ENCODE results near the gene EBLN2. TPM values are rescaled to one million over a fixed set of nuclear protein-coding genes. Genes with fewer than 3 reads are reported as not detected.
A peak's percentile ranks its signal among the peaks of the same experiment; 100 is the strongest.

The EBLN2 gene
- polyA plus RNA-seq, 3 donors: 2.7 to 8.1 (median 3.6) TPM

DNA sequence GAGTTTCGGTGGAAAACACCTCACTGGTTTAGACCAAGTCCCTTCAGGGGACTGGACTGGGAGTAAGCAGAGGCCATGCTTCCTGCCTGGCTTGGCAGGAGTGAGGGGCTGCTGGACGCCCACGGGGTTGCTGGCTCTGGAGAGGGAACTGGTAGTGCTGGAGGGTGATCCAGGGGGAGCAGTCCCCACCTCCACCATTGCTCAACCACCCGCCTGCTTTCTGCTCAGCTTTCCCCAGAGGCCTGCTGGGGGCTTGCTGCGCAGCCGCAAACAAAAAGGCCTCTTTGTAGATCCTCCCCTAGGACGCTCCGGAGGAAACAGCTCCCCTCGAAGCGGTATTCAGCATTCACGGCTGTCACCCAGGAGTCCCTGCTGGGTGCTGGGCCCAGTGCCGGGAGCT lies 33.5 kb downstream of the EBLN2 start:
- DNase-seq (ENCODE audit: extremely low read depth in 1 of 11, low read depth in 9 of 11, low spot score in 4 of 11): no peak

DNA sequence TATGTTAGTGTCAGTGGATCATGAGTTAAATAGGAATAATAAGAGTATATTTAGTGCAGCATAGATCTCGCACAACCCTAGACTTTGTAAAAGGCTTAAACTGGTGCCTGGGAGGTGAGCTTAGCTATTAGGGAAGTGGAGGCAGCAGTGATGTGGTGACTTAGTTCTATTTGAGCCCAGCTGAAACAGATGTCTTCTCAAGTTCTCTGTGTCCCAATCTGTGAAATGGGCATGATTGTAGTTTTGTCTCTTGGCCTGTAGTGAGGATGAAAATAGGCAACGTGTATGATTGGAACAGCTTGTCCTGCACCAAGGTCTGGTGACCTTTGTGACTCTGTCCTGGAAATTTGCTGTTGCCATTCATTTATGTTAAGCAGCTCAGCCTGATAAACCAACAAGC lies 34.7 kb downstream of the EBLN2 start:
- no peak for DNase-seq (ENCODE audit: extremely low read depth in 1 of 11, low read depth in 9 of 11, low spot score in 4 of 11)

DNA sequence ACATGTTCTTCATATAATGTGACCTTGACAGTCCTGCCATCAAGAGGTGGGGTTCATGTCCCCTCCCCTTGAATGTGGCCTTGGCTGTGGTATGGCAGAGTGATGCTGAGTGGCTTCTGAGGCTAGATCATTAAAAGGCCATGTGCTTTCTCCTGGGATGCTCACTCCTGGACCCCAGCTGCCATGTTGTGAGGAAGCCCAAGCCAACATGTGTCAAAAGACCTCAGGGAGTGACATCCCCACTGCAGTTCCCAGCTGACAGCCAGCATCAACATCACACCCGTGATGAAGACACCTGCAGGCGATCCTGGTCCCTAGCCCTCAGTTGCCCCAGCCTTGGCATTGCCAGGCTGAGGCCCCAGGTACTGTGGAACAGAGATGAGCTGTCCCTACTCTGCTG lies 36.6 kb downstream of the EBLN2 start:
- no peak for DNase-seq (ENCODE audit: extremely low read depth in 1 of 11, low read depth in 9 of 11, low spot score in 4 of 11)

DNA sequence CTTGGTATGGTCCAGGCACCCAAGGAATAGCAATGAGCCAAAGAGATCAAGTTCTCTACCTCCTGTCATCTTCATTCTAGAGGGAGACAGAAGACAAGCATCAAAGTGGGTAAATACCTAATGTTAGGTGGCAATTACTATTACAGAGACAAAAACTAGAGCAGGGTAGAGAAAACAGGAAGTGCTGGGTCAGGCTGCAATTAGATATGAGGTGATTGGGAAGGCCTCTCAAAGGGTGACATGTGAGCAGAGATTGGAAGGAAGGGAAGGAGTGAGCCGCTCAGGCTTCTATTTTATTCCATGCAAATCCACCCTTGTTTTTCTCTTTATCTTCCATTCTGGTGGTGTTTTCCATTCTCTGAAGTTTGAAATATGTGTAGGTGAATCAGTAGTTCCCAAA lies 37.4 kb downstream of the EBLN2 start:
- DNase-seq (ENCODE audit: extremely low read depth in 1 of 11, low read depth in 9 of 11, low spot score in 4 of 11): no peak

DNA sequence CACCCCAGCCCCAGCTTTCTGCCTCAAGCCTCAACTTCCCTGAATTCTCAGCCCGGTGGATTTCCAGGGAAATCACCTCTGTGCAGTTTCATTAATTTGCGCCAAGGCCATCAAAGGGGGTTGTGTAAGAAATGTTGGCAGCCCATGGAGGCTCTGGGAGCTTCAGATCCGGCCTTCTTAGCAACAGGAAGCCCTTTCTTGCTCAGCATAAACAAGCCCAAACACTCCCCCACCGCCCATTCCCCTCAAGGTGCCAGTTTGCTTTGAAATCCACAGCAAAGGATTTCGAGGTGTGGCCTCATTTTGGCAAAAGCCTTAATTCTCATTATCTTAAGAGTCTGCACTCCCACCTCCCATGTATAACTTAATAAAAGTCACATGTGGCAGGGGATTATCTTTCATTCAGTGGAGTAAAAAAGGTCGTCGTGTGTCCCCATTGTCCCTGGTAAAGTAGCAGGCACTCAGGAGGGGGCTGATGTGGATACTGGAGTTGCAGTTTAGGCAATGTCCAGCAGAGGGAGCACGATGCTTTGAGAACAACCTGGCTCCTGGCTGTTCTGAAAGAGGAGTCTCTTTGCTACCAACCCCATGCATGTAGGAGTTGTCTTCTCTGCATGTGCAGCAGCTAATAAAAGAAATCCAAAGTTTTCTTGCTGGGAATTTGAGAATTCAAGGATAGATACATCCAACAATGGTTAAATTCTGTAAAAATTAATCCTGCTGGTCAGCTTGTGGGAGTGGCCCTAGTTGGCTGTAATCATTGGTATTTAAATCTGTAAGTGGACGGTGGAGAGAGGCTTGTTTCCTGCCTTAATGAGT lies 39.5 kb downstream of the EBLN2 start:
- peak; percentile 67 to 89 (median 85) for DNase-seq (ENCODE audit: extremely low read depth in 1 of 11, low read depth in 9 of 11, low spot score in 4 of 11)

DNA sequence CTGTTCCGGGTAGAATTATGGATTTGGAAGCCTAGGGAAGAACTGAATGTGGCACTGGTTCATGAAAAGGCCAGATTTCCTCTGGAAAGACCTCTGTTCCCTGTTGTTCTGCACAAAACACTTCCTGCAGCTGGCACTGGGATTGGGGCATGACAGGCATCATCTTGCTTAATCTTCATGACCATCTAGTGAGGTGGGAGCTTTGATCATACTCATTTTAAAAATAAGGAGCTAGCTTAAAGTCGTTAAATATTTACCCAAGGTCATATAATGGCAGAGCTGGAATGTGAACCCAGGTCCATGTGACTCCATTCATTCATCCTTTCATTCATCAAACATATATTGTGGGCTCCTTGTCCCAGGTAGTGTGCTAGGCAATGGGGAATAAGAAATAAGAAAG lies 40.4 kb downstream of the EBLN2 start:
- DNase-seq (ENCODE audit: extremely low read depth in 1 of 11, low read depth in 9 of 11, low spot score in 4 of 11): peak in 1 of 11 donors; percentile 17

DNA sequence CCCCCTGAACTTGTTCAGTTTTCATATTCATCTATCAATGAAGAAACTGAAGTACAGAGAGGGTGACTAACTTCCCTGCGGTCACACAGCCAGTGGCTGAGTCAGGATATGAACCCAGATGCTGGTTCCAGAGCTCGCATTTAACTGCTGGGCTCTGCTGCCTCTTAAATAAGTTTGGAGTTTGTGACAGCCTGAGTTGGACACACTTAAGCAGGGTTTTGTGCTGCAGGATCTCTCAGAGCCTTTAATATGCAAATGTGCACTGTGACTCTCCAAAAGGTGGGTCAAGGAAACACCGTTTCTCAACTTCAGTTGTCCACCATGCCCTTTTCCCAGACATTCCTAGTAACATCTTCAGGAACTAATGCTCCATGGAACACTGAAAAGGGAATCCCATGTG lies 45.8 kb downstream of the EBLN2 start:
- DNase-seq (ENCODE audit: extremely low read depth in 1 of 11, low read depth in 9 of 11, low spot score in 4 of 11): no peak

DNA sequence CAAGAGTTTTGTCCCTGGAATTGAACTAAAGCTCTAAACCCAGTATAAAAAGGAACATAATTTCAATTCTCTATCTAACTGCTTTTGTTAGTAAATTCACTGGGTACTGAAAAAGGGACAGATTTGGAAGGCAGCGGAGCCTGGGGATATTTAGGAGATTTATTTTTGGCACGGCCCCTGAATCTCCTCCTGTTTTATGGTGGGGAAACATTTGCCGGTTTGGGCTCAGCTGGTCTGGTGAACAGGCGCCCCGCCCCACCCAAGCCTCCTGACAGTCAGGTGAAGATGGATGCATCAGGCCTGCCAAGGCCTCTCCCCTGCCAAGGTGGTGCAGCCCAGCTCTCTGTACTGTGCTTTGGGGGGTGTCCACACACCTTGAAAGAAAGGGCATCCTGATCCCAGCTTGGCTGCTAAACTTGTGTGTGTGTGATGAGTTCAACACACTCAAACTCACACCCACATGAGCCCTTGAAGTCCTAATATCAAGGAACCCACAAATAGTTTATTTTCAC lies 46.3 kb downstream of the EBLN2 start:
- DNase-seq (ENCODE audit: extremely low read depth in 1 of 11, low read depth in 9 of 11, low spot score in 4 of 11): no peak

DNA sequence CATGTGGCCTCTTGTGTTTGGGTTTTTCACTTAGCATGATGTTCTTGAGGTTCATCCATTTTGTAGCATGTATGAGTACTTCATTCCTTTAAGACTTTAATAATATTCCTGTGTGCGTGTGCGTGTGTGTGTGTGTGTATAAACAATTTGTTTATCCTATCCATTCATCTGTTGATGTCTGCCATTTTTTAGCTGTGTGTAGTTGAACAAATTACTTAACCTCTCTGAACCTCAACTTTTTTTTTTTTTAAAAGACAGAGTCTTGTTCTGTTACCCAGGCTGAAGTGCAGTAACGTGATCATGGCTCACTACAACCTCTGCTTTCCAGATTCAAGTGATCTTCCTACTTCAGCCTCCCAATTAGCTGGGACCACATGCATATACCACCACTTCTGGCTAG lies 47.3 kb downstream of the EBLN2 start:
- DNase-seq (ENCODE audit: extremely low read depth in 1 of 11, low read depth in 9 of 11, low spot score in 4 of 11): no peak

DNA sequence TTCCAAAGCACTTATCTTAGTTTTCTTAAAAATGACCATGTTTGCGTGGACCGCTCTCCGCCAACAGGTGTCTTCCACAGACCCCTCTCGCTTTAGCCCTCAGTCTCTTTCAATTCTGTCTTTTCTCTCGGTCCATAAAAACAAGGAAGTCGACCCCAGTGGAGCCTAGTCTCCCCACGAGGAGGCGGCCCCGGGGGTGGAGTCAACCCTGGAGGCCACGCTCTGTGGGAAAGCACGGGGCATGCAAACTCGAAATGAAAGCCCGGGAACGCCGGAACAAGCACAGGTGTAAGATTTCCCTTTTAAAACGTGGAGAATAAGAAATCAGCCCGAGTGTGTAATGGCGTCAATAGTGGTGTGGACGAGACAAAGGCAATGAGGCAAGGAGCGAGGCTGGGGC lies 49.1 kb downstream of the EBLN2 start:
- no peak for DNase-seq (ENCODE audit: extremely low read depth in 1 of 11, low read depth in 9 of 11, low spot score in 4 of 11)

Other genes starting within 250 kb of the EBLN2 start
- 10 to 100 TPM; 22.7 to 27.2 (median 23.6) TPM for gene SHQ1, start 213.2 kb upstream of the EBLN2 start, polyA plus RNA-seq (ENCODE audit: insufficient read length in 3 of 3)
- gene GXYLT2, start 173.6 kb upstream of the EBLN2 start, polyA plus RNA-seq (ENCODE audit: insufficient read length in 3 of 3): 10 to 100 TPM; 13.9 to 19.2 (median 14.7) TPM
- 100 to 1,000 TPM in 1 of 3 donors, 10 to 100 TPM in 2; 88.8 to 100 (median 92.1) TPM for gene PPP4R2, start 64.8 kb upstream of the EBLN2 start, polyA plus RNA-seq (ENCODE audit: insufficient read length in 3 of 3)

All from renal cortex interstitium (tissue), 11 donors.